ENCODE data around the gene TRABD2A. TPM values are rescaled to one million over a fixed set of nuclear protein-coding genes. Genes with fewer than 3 reads are reported as not detected.

Gene TRABD2A
- total RNA-seq, 2 experiments from 2014 or later: 1.6 to 1.9 TPM

DNA sequence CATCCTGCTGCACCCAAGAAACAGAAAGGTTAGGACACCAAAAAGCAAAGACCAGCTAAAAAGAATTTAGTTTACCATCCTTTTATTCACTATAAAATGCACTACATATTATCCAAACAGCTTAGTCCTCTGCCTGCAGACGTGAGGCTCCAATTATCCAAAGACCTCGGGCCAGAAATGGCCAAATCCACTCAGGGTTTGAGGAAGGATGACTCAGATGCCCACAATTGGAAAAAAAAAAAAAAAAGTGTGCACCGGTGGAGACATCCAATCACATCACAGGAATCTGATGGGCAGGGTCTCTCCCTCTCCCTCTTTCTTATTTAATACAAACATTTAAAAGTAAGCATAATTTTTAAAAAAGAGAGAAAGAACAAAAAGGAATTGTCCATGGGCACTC is 65.7 kb downstream of the TRABD2A start:
- Histone ChIP-seq H3K9me3 (ENCODE audit: low read length) (no peaks in the 10 kb centered on the region), H3K36me3 (ENCODE audit: insufficient read depth, low read length) (no peaks in the 10 kb centered on the region), H3K79me2 (ENCODE audit: insufficient read depth, low read depth, low read length) (no peaks in the 10 kb centered on the region), H3K4me3 (ENCODE audit: low read depth, low read length, poor library complexity, severe bottlenecking) (no peak overlapping the region), H2AFZ (ENCODE audit: low read length) (peak overlapping the region; percentile 55), H3K4me1 (ENCODE audit: insufficient read depth, low read length, poor library complexity, severe bottlenecking) (peaks cover 59% of the 10 kb centered on the region), H4K20me1 (ENCODE audit: insufficient read depth, low read length) (no peaks in the 10 kb centered on the region), H3K9me2 (ENCODE audit: insufficient read depth, low read length) (no peaks in the 10 kb centered on the region), H3K27ac (ENCODE audit: low read depth, low read length, poor library complexity, severe bottlenecking) (no peak overlapping the region), H3K4me2 (ENCODE audit: low read length) (peak overlapping the region; percentile 17; the same call in 1 of the 2 replicates)
- CTCF ChIA-PET (ENCODE audit: unreplicated experiment): no interaction called here
- intact Hi-C loops (cut with micrococcal nuclease; ENCODE audit: unreplicated experiment): loop anchor here (5.0 kb wide), 1 partner anchor 197 kb away; no protein-coding TSS in a partner anchor
- no peak for DNase-seq (ENCODE audit: low spot score)
- TF ChIP-seq EZH2phosphoT487 (IDR thresholded peaks at IDR 0.05; ENCODE audit: borderline replicate concordance, low read depth, low read length) (no peak), CTCF (conservative IDR thresholded peaks at IDR 0.05; ENCODE audit: low read length) (no peak)
- POLR2A ChIA-PET: no interaction called here
- no TSS peak for BruUV-seq (replicated peaks)

GRCh38 chr2:84811839-84812431 is 68.9 kb downstream of the TRABD2A start:
- peaks cover 27% of the 10 kb centered on the region for H3K4me1 ChIP-seq (ENCODE audit: insufficient read depth, low read length, poor library complexity, severe bottlenecking)
- DNase-seq (ENCODE audit: low spot score): no peak
- no TSS peak for BruUV-seq (replicated peaks)
- H3K79me2 ChIP-seq (ENCODE audit: insufficient read depth, low read depth, low read length): no peaks in the 10 kb centered on the region
- TF ChIP-seq CTCF (conservative IDR thresholded peaks at IDR 0.05; ENCODE audit: low read length) (no peak), EZH2phosphoT487 (IDR thresholded peaks at IDR 0.05; ENCODE audit: borderline replicate concordance, low read depth, low read length) (no peak)
- no peaks in the 10 kb centered on the region for H4K20me1 ChIP-seq (ENCODE audit: insufficient read depth, low read length)
- ChIA-PET POLR2A (no interaction called here), CTCF (ENCODE audit: unreplicated experiment) (no interaction called here)
- H3K36me3 ChIP-seq (ENCODE audit: insufficient read depth, low read length): no peaks in the 10 kb centered on the region
- intact Hi-C loops (cut with micrococcal nuclease; ENCODE audit: unreplicated experiment): no loop called here
- H2AFZ ChIP-seq (ENCODE audit: low read length): no peak overlapping the region
- H3K27ac ChIP-seq (ENCODE audit: low read depth, low read length, poor library complexity, severe bottlenecking): no peak overlapping the region
- H3K9me3 ChIP-seq (ENCODE audit: low read length): no peaks in the 10 kb centered on the region
- H3K4me3 ChIP-seq (ENCODE audit: low read depth, low read length, poor library complexity, severe bottlenecking): no peak overlapping the region
- no peaks in the 10 kb centered on the region for H3K9me2 ChIP-seq (ENCODE audit: insufficient read depth, low read length)
- H3K4me2 ChIP-seq (ENCODE audit: low read length): no peak overlapping the region

DNA sequence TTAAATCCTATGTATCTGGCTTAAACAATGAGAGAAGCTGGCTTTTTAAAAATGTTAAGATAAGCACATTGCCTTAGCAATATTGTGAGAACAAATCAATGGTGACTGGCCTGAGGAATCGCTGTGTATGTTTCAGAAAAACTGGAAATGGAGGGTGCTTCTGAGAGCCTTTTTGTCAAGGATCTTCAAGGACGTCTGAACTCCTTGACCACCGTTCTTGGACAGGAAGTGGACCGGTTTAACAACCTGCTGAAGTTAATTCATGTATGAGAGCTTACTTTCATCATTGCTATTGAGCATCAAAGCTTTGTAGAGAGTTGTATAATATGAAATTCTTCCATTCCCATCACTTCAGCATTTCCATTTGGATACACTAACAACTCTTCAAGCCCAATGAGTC is 72.6 kb downstream of the TRABD2A start:
- no peak overlapping the region for H3K4me2 ChIP-seq (ENCODE audit: low read length)
- H3K4me1 ChIP-seq (ENCODE audit: insufficient read depth, low read length, poor library complexity, severe bottlenecking): no peaks in the 10 kb centered on the region
- peaks cover 5% of the 10 kb centered on the region; the same call in 1 of the 2 replicates for H3K9me2 ChIP-seq (ENCODE audit: insufficient read depth, low read length)
- no peak overlapping the region for H3K27ac ChIP-seq (ENCODE audit: low read depth, low read length, poor library complexity, severe bottlenecking)
- no peak overlapping the region for H3K4me3 ChIP-seq (ENCODE audit: low read depth, low read length, poor library complexity, severe bottlenecking)
- BruUV-seq (replicated peaks): no TSS peak
- no peaks in the 10 kb centered on the region for H3K79me2 ChIP-seq (ENCODE audit: insufficient read depth, low read depth, low read length)
- no peak for TF ChIP-seq EZH2phosphoT487 (IDR thresholded peaks at IDR 0.05; ENCODE audit: borderline replicate concordance, low read depth, low read length)
- no peak for TF ChIP-seq CTCF (conservative IDR thresholded peaks at IDR 0.05; ENCODE audit: low read length)
- no peak overlapping the region for H2AFZ ChIP-seq (ENCODE audit: low read length)
- no peaks in the 10 kb centered on the region for H3K9me3 ChIP-seq (ENCODE audit: low read length)
- no peak for DNase-seq (ENCODE audit: low spot score)
- intact Hi-C loops (cut with micrococcal nuclease; ENCODE audit: unreplicated experiment): no loop called here
- ChIA-PET POLR2A (interaction anchor here (0.8 kb wide), 1 partner anchor 154 kb away, joined by 3 read pairs; no protein-coding TSS in a partner anchor), CTCF (ENCODE audit: unreplicated experiment) (no interaction called here)
- no peaks in the 10 kb centered on the region for H4K20me1 ChIP-seq (ENCODE audit: insufficient read depth, low read length)
- no peaks in the 10 kb centered on the region for H3K36me3 ChIP-seq (ENCODE audit: insufficient read depth, low read length)
